KMS-11 (cell line): ENCODE measurements around the gene ATP5ME.
A peak's percentile ranks its signal among the peaks of the same experiment; 100 is the strongest.

Experiments used
- H2AFZ ChIP-seq: fragments of 200-600 bp; sonication (generic); 2 replicates; pipeline ENCODE4 v1.6.1; 2016; ENCODE audit warnings: antibody characterized with exemption, mixed run types, low read depth
- H3K27ac ChIP-seq: fragments of 200-600 bp; sonication (generic); 2 replicates; pipeline ENCODE4 v1.6.1; 2016; ENCODE audit warnings: mild to moderate bottlenecking, mixed run types
- H3K27me3 ChIP-seq: fragments of 200-600 bp; sonication (generic); 2 replicates; pipeline ENCODE4 v1.6.1; 2017; ENCODE audit warnings: mild to moderate bottlenecking, low read depth, mixed run types, moderate library complexity; ENCODE audit not compliant: insufficient read depth
- H3K36me3 ChIP-seq: fragments of 200-600 bp; sonication (generic); 2 replicates; pipeline ENCODE4 v1.6.1; 2017; ENCODE audit warnings: mild to moderate bottlenecking, mixed run types; ENCODE audit not compliant: insufficient read depth
- H3K4me1 ChIP-seq: fragments of 200-600 bp; sonication (generic); 2 replicates; pipeline ENCODE4 v1.6.1; 2016; ENCODE audit warnings: mild to moderate bottlenecking, low read depth, mixed run types; ENCODE audit not compliant: poor library complexity, severe bottlenecking
- H3K4me2 ChIP-seq: fragments of 200-600 bp; sonication (generic); 2 replicates; pipeline ENCODE4 v1.7.0; 2016; ENCODE audit warnings: mild to moderate bottlenecking, mixed run types
- H3K4me3 ChIP-seq: fragments of 200-600 bp; sonication (generic); IDR thresholded peaks from 2 replicates; pipeline ENCODE4 v1.6.1; 2017; ENCODE audit warnings: low read depth, low read length, mixed read lengths; ENCODE audit not compliant: insufficient read depth
- H3K79me2 ChIP-seq: fragments of 200-600 bp; sonication (generic); 2 replicates; pipeline ENCODE4 v1.6.1; 2016; ENCODE audit warnings: low read depth, mixed run types; ENCODE audit not compliant: insufficient read depth
- H3K9ac ChIP-seq: fragments of 200-600 bp; sonication (generic); 2 replicates; pipeline ENCODE4 v1.6.1; 2016; ENCODE audit warnings: mild to moderate bottlenecking, mixed run types
- H4K20me1 ChIP-seq: fragments of 200-600 bp; sonication (generic); 2 replicates; pipeline ENCODE4 v1.6.1; 2016; ENCODE audit warnings: mild to moderate bottlenecking, mixed run types; ENCODE audit not compliant: insufficient read depth
- CTCF ChIP-seq: fragments of 200-600 bp; sonication (generic); conservative IDR thresholded peaks from 2 replicates; pipeline ENCODE4 v1.6.1; 2017; ENCODE audit warnings: low read depth, mild to moderate bottlenecking, antibody characterized with exemption, low read length, moderate library complexity, mixed read lengths

ATP5ME gene

GRCh38 chr4:674172-675035 is at the start of gene ATP5ME, which contains the start of gene MYL5:
Gene ATP5ME (minus strand): TSS chr4:674276. CDS start chr4:674247, 29 bp downstream.
Gene MYL5 (plus strand): TSS chr4:674542. CDS start chr4:678027, 3,485 bp downstream.
- Histone ChIP-seq H2AFZ (peak within 1 kb of the TSS; percentile 76), H3K4me1 (peaks cover 3% of the 10 kb centered on the region), H3K27me3 (no peaks in the 10 kb centered on the region), H3K79me2 (no peaks in the 10 kb centered on the region), H4K20me1 (no peaks in the 10 kb centered on the region), H3K9ac (peak within 1 kb of the TSS; percentile 66; the same call in 1 of the 2 replicates), H3K36me3 (no peaks in the 10 kb centered on the region), H3K4me2 (peak within 1 kb of the TSS; percentile 48; the same call in 1 of the 2 replicates), H3K4me3 (no peak within 1 kb of the TSS), H3K27ac (peak within 1 kb of the TSS; percentile 55)
- peak; percentile 64 for TF ChIP-seq CTCF

GRCh38 chr4:722851-723360 is 48.8 kb upstream of the ATP5ME start:
- no peaks in the 10 kb centered on the region for H3K36me3 ChIP-seq
- no peak overlapping the region for H3K9ac ChIP-seq
- no peaks in the 10 kb centered on the region for H4K20me1 ChIP-seq

GRCh38 chr4:722169-722725 is 48.2 kb upstream of the ATP5ME start:
- Histone ChIP-seq H2AFZ (no peak overlapping the region), H3K4me2 (no peak overlapping the region), H4K20me1 (no peaks in the 10 kb centered on the region), H3K27ac (no peak overlapping the region), H3K27me3 (no peaks in the 10 kb centered on the region), H3K79me2 (no peaks in the 10 kb centered on the region), H3K36me3 (no peaks in the 10 kb centered on the region), H3K4me3 (no peak overlapping the region), H3K4me1 (no peaks in the 10 kb centered on the region), H3K9ac (no peak overlapping the region)
- TF ChIP-seq CTCF = no peak

More at GRCh38 chr4:722851-723360, 48.8 kb upstream of the ATP5ME start:
- no peaks in the 10 kb centered on the region for H3K79me2 ChIP-seq
- no peaks in the 10 kb centered on the region for H3K4me1 ChIP-seq
- H3K4me2 ChIP-seq = no peak overlapping the region
- no peak overlapping the region for H2AFZ ChIP-seq
- TF ChIP-seq CTCF = no peak
- H3K4me3 ChIP-seq = no peak overlapping the region
- H3K27ac ChIP-seq = no peak overlapping the region
- no peaks in the 10 kb centered on the region for H3K27me3 ChIP-seq

GRCh38 chr4:721261-722168 is 47.4 kb upstream of the ATP5ME start:
- no peak overlapping the region for H2AFZ ChIP-seq
- no peak overlapping the region for H3K4me2 ChIP-seq
- H3K9ac ChIP-seq = no peak overlapping the region
- no peaks in the 10 kb centered on the region for H3K27me3 ChIP-seq
- TF ChIP-seq CTCF = no peak
- H3K4me3 ChIP-seq = no peak overlapping the region
- H3K4me1 ChIP-seq = no peaks in the 10 kb centered on the region
- no peaks in the 10 kb centered on the region for H4K20me1 ChIP-seq
- no peaks in the 10 kb centered on the region for H3K79me2 ChIP-seq
- no peak overlapping the region for H3K27ac ChIP-seq
- H3K36me3 ChIP-seq = no peaks in the 10 kb centered on the region
